PC-3 (cell line): ENCODE data around the gene ZIC4.

Source experiments
- EZH2phosphoT487 ChIP-seq: fragments of 300-600 bp; sonication (generic); IDR thresholded peaks from 2 replicates; pipeline ENCODE4 v1.6.1; 2018; ENCODE audit warnings: mild to moderate bottlenecking, antibody characterized with exemption, low read length, borderline replicate concordance
- TF ChIP-seq, protein P1 (sequence below): fragments of 300-600 bp; sonication (generic); conservative IDR thresholded peaks from 2 replicates; pipeline ENCODE4 v1.5.1; 2017; ENCODE audit warnings: antibody characterized with exemption, low read depth, mild to moderate bottlenecking, low read length

DNA sequence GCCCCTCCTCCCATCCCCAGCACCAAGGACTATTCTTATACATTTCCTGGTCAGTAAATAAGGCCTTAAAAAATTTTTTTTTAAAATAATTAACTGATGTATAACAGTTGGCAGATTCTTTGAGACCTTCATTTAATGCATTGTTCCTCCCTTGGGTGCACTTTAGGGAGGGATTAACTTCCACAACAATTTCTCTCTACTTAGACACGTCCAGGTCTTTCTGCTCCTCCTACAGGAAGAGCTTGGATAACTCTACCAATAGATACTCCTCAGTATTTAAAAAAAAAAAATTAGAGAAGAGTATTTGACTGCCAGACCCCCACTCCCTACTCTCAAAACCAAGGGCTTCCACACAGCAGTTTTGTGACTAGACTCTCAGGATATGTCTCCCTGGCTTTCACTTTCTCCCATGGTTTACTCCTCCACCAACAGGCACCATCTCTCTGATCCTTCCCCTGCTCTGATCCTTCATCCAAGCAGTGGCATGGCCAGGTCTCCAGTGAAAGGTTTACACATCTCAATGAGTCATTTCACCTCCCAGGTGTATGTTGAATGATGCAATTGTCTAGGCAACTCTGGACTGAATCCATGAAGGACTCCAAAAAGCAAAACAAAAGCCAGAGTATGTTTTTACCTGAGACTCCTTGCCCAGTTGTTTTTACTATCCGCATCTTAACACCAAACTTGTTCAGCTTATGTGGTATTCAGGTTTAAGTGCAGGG is 7.4 kb downstream of the ZIC4 start:
- TF ChIP-seq, protein P1, sequence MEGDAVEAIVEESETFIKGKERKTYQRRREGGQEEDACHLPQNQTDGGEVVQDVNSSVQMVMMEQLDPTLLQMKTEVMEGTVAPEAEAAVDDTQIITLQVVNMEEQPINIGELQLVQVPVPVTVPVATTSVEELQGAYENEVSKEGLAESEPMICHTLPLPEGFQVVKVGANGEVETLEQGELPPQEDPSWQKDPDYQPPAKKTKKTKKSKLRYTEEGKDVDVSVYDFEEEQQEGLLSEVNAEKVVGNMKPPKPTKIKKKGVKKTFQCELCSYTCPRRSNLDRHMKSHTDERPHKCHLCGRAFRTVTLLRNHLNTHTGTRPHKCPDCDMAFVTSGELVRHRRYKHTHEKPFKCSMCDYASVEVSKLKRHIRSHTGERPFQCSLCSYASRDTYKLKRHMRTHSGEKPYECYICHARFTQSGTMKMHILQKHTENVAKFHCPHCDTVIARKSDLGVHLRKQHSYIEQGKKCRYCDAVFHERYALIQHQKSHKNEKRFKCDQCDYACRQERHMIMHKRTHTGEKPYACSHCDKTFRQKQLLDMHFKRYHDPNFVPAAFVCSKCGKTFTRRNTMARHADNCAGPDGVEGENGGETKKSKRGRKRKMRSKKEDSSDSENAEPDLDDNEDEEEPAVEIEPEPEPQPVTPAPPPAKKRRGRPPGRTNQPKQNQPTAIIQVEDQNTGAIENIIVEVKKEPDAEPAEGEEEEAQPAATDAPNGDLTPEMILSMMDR = no peak
- TF ChIP-seq EZH2phosphoT487 = no peak
